ENCODE measurements around the gene EFL1. TPM values are rescaled to one million over a fixed set of nuclear protein-coding genes. Genes with fewer than 3 reads are reported as not detected.

Gene EFL1
- total RNA-seq, 4 donors from 2014 or later: 35.0 to 57.9 (median 46.5) TPM

- DNase-seq: no peak
- no peaks in the 10 kb centered on the region for H3K4me1 ChIP-seq
- no peak overlapping the region for H3K4me3 ChIP-seq
- no peak overlapping the region for H3K27ac ChIP-seq
- WGBS, 2 donors (ENCODE audit: low coverage in 1 of 2): 85 to 86% methylated on average over 4 of the region's 4 CpGs
- H3K9me3 ChIP-seq: no peaks in the 10 kb centered on the region
- intact Hi-C loops (cut with DNase I; ENCODE audit: low total_unique reads) (no loop called here), in situ Hi-C loops (cut with MboI; ENCODE audit: low pct_ligation_motif_present in 1 of 4, low pct_unique_long_range_greater_than_20kb in 1 of 4, low sequenced_read_pairs in 3 of 4) (no loop called here)
- no peaks in the 10 kb centered on the region for H3K27me3 ChIP-seq
- TF ChIP-seq POLR2AphosphoS5 (IDR thresholded peaks at IDR 0.05) (no peak), POLR2A (IDR thresholded peaks at IDR 0.05) (no peak), EP300 (IDR thresholded peaks at IDR 0.05; ENCODE audit: low read depth) (no peak)
- TF ChIP-seq, protein P1, sequence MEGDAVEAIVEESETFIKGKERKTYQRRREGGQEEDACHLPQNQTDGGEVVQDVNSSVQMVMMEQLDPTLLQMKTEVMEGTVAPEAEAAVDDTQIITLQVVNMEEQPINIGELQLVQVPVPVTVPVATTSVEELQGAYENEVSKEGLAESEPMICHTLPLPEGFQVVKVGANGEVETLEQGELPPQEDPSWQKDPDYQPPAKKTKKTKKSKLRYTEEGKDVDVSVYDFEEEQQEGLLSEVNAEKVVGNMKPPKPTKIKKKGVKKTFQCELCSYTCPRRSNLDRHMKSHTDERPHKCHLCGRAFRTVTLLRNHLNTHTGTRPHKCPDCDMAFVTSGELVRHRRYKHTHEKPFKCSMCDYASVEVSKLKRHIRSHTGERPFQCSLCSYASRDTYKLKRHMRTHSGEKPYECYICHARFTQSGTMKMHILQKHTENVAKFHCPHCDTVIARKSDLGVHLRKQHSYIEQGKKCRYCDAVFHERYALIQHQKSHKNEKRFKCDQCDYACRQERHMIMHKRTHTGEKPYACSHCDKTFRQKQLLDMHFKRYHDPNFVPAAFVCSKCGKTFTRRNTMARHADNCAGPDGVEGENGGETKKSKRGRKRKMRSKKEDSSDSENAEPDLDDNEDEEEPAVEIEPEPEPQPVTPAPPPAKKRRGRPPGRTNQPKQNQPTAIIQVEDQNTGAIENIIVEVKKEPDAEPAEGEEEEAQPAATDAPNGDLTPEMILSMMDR (IDR thresholded peaks at IDR 0.05): no peak
- peaks cover 0 to 42% (median 5%) of the 10 kb centered on the region in 4 donors for H3K36me3 ChIP-seq
Measured at GRCh38 chr15:82158811-82159210, 103.7 kb downstream of the EFL1 start.

GRCh38 chr15:82150645-82151044 lies 111.9 kb downstream of the EFL1 start:
- in situ Hi-C loops (cut with MboI; ENCODE audit: low pct_ligation_motif_present in 1 of 4, low pct_unique_long_range_greater_than_20kb in 1 of 4, low sequenced_read_pairs in 3 of 4) (no loop called here), intact Hi-C loops (cut with DNase I; ENCODE audit: low total_unique reads) (no loop called here)
- Histone ChIP-seq H3K27me3 (no peaks in the 10 kb centered on the region), H3K9me3 (no peaks in the 10 kb centered on the region), H3K4me1 (no peaks in the 10 kb centered on the region), H3K27ac (no peak overlapping the region), H3K36me3 (peaks cover 0 to 23% (median 5%) of the 10 kb centered on the region in 4 donors), H3K4me3 (no peak overlapping the region)
- 91 to 100% methylated on average over 1 of the region's 1 CpG for WGBS, 2 donors (ENCODE audit: low coverage in 1 of 2)
- TF ChIP-seq EP300 (IDR thresholded peaks at IDR 0.05; ENCODE audit: low read depth): no peak
- TF ChIP-seq, protein P1 (IDR thresholded peaks at IDR 0.05): no peak
- TF ChIP-seq POLR2AphosphoS5 (IDR thresholded peaks at IDR 0.05): no peak
- TF ChIP-seq POLR2A (IDR thresholded peaks at IDR 0.05): no peak
- DNase-seq: no peak

- H3K27ac ChIP-seq: no peak overlapping the region
- no peaks in the 10 kb centered on the region for H3K9me3 ChIP-seq
- in situ Hi-C loops (cut with MboI; ENCODE audit: low pct_ligation_motif_present in 1 of 4, low pct_unique_long_range_greater_than_20kb in 1 of 4, low sequenced_read_pairs in 3 of 4) (no loop called here), intact Hi-C loops (cut with DNase I; ENCODE audit: low total_unique reads) (no loop called here)
- H3K4me1 ChIP-seq: no peaks in the 10 kb centered on the region
- no peak overlapping the region for H3K4me3 ChIP-seq
- TF ChIP-seq, protein P1 (IDR thresholded peaks at IDR 0.05): no peak
- TF ChIP-seq POLR2AphosphoS5 (IDR thresholded peaks at IDR 0.05) (no peak), EP300 (IDR thresholded peaks at IDR 0.05; ENCODE audit: low read depth) (no peak), POLR2A (IDR thresholded peaks at IDR 0.05) (no peak)
- WGBS, 2 donors (ENCODE audit: low coverage in 1 of 2): 84 to 88% methylated on average over 7 to 8 of the region's 8 CpGs
- no peaks in the 10 kb centered on the region for H3K27me3 ChIP-seq
- DNase-seq: no peak
- H3K36me3 ChIP-seq: peaks cover 0 to 10% (median 5%) of the 10 kb centered on the region in 4 donors
Measured at GRCh38 chr15:82146990-82147461, 115.5 kb downstream of the EFL1 start.

DNA sequence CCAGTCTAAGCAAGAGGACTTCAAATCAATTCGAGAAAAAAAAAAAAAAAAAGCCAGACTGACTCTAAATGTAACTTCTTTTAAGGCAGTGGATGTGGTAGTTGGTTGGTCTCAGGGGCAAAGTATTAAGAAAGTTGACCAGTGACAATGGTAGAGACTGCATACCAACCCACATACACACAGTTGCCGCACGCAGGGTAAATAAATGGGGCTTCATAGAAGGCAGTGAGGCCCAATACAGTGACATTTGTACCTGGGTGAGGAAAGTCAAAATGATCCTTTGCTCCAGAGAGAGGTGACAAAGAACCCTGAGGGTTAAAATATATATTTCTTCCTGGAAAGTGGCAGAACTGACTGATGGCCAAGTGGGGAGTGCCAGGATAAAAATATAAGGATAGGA lies 116.0 kb downstream of the EFL1 start:
- no peak for DNase-seq
- WGBS, 2 donors (ENCODE audit: low coverage in 1 of 2): 80 to 86% methylated on average over 3 of the region's 3 CpGs
- Histone ChIP-seq H3K4me3 (no peak overlapping the region), H3K27me3 (no peaks in the 10 kb centered on the region), H3K9me3 (no peaks in the 10 kb centered on the region), H3K27ac (no peak overlapping the region), H3K4me1 (no peaks in the 10 kb centered on the region), H3K36me3 (peaks cover 0 to 8% (median 3%) of the 10 kb centered on the region in 4 donors)
- in situ Hi-C loops (cut with MboI; ENCODE audit: low pct_ligation_motif_present in 1 of 4, low pct_unique_long_range_greater_than_20kb in 1 of 4, low sequenced_read_pairs in 3 of 4) (no loop called here), intact Hi-C loops (cut with DNase I; ENCODE audit: low total_unique reads) (no loop called here)
- TF ChIP-seq POLR2A (IDR thresholded peaks at IDR 0.05) (no peak), EP300 (IDR thresholded peaks at IDR 0.05; ENCODE audit: low read depth) (no peak), POLR2AphosphoS5 (IDR thresholded peaks at IDR 0.05) (no peak)
- TF ChIP-seq, protein P1 (IDR thresholded peaks at IDR 0.05): no peak
